ENCODE results near the gene CDKN2D. TPM values are rescaled to one million over a fixed set of nuclear protein-coding genes. Genes with fewer than 3 reads are reported as not detected.

Gene CDKN2D
- total RNA-seq, 1 donor from 2014 or later, result 10.1 TPM

DNA sequence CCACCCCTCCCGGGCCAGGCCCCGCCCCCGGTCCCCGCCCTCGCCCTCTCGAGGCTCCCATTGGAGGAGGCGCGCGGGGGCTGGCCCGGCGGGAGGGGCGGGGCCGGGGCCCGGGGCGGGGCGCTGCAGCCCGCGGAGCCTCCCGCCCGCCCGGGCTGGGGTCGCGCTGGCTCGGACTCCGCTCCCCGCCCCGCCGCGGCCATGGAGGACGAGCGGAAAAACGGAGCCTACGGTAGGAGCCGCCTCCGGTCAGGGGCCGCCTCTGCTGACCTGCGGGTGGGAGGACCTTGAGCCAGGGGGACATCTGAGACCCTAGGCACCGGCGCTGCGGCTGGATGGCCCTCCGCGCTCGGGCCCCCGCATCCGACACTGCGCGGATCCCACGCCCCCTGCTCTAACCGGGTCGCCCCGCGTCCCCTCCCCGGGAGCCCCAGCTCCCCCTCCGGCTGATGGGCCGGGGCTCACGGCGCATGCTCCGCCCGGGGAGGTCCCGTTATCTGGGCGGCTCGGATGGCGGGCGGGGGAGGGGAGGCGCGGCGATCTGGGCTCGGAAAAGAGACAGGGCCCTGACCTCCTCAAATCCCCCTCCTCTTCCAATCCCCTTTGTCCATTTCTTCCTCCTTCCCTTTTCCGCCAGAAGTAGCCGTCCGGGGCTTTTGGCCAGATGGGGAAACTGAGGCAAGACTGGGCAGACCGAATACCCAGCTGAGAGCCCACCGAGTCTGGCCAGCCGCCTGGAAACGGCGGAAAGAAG, 33.7 kb upstream of the CDKN2D start:
- TF ChIP-seq CTCF (IDR thresholded peaks at IDR 0.05), result no peak
- no peaks in the 10 kb centered on the region for H3K9me3 Mint-ChIP-seq
- DNase-seq (peak; percentile 86), ATAC-seq (ENCODE audit: low read depth) (peak; percentile 73)
- intact Hi-C loops (cut with micrococcal nuclease), result loop anchor here (1.0 to 2.0 kb wide), 4 partner anchors 36 to 232 kb away; partner anchors contain the start of gene KRI1
- H3K4me3 Mint-ChIP-seq, result peak overlapping the region; percentile 97
- H3K36me3 Mint-ChIP-seq (ENCODE audit: low read depth), result peaks cover 13% of the 10 kb centered on the region
- POLR2A ChIA-PET, result interaction anchor here (0.5 to 5.6 kb wide), 28 partner anchors 9 to 501 kb away, joined by 3 to 45 read pairs (median 5); partner anchors contain the start of genes CARM1, CDKN2D, DNM2 and ICAM1
- CTCF ChIA-PET, result interaction anchor here (6.0 to 6.6 kb wide), 2 partner anchors 21 to 43 kb away, joined by 40 to 42 read pairs; no protein-coding TSS in a partner anchor
- peaks cover 39% of the 10 kb centered on the region for H3K4me1 Mint-ChIP-seq
- no peaks in the 10 kb centered on the region for H3K27me3 Mint-ChIP-seq
- peak overlapping the region; percentile 98 for H3K27ac Mint-ChIP-seq

DNA sequence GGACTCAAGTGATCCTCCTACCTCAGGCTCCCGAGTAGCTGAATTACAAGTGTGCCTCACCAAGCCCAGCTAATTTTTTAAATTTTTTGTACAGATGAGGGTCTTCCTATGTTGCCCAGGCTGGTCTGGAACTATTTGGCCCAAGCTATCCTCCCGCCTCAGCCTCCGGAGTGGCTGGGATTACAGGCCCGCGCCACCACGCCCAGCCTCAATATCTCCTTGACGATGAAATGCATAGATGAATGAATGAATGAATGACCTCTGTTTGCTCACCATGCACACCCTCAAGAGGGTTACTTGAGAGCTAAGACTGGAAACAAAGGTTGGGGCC, 33.2 kb upstream of the CDKN2D start:
- ATAC-seq (ENCODE audit: low read depth), result no peak
- peaks cover 10% of the 10 kb centered on the region for H3K36me3 Mint-ChIP-seq (ENCODE audit: low read depth)
- H3K4me1 Mint-ChIP-seq, result peaks cover 36% of the 10 kb centered on the region
- no peak for DNase-seq
- no peaks in the 10 kb centered on the region for H3K27me3 Mint-ChIP-seq
- peak overlapping the region; percentile 63 for H3K4me3 Mint-ChIP-seq
- H3K27ac Mint-ChIP-seq, result peak overlapping the region; percentile 71
- ChIA-PET POLR2A (interaction anchor here (0.5 to 5.6 kb wide), 21 partner anchors 8 to 500 kb away, joined by 3 to 45 read pairs (median 6); partner anchors contain the start of genes CARM1, CDKN2D, DNM2 and ICAM1), CTCF (interaction anchor here (6.0 to 6.6 kb wide), 2 partner anchors 21 to 43 kb away, joined by 40 to 42 read pairs; no protein-coding TSS in a partner anchor)
- no peak for TF ChIP-seq CTCF (IDR thresholded peaks at IDR 0.05)
- no peaks in the 10 kb centered on the region for H3K9me3 Mint-ChIP-seq
- intact Hi-C loops (cut with micrococcal nuclease), result loop anchor here (1.0 to 2.0 kb wide), 2 partner anchors 36 to 233 kb away; partner anchors contain the start of gene KRI1

GRCh38 chr19:10600149-10600548, 31.4 kb upstream of the CDKN2D start:
- Mint-ChIP-seq H3K36me3 (ENCODE audit: low read depth) (peaks cover 10% of the 10 kb centered on the region), H3K4me3 (no peak overlapping the region), H3K27ac (peak overlapping the region; percentile 12), H3K9me3 (no peaks in the 10 kb centered on the region), H3K27me3 (no peaks in the 10 kb centered on the region), H3K4me1 (peaks cover 42% of the 10 kb centered on the region)
- POLR2A ChIA-PET, result interaction anchor here (0.5 to 1.0 kb wide), 3 partner anchors 10 to 96 kb away, joined by 3 to 6 read pairs (median 3); no protein-coding TSS in a partner anchor
- ATAC-seq (ENCODE audit: low read depth), result no peak
- no peak for TF ChIP-seq CTCF (IDR thresholded peaks at IDR 0.05)
- intact Hi-C loops (cut with micrococcal nuclease), result no loop called here
- no peak for DNase-seq
- CTCF ChIA-PET, result interaction anchor here (6.0 kb wide), 1 partner anchor 19 kb away, joined by 42 read pairs; no protein-coding TSS in a partner anchor

DNA sequence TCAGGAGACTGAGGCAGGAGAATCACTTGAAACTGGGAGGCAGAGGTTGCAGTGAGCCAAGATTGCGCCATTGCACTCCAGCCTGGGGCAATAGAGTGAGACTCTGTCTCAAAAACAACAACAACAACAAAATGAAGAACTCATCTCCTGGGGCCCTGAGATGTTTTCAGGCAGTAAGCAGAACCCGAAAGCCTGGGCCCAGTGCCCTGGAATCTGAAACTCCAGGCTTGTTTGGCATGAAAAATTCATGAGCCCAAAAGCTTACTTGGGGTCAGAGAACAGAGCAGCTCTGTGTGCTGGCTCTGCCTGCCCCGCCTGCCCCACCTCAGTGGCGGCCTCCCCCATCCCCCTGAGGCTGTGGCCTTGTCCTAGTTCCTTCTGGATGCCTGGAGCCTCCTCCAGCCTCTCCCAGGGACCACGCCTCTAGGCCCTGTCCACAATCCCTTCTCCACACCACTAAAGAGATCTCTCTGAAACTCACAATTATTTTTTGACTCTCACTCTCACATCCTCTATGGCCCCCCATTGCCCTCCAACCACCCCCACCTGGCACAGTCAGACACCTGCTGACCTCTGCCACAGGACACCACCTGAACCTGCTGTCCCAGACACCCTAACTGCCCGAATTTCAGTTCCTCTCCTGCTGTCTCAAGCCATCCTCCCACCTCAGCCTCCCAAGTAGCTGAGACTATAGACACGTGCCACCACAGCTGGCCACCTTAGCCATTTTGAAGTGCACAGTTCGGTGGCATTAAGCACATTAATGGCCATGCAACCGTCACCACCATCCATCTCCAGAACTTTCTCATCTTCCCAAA, 25.2 kb upstream of the CDKN2D start:
- ATAC-seq (ENCODE audit: low read depth) (peak; percentile 51), DNase-seq (no peak)
- Mint-ChIP-seq H3K36me3 (ENCODE audit: low read depth) (no peaks in the 10 kb centered on the region), H3K27me3 (no peaks in the 10 kb centered on the region), H3K4me1 (peaks cover 39% of the 10 kb centered on the region), H3K9me3 (no peaks in the 10 kb centered on the region), H3K4me3 (peak overlapping the region; percentile 58), H3K27ac (peak overlapping the region; percentile 74)
- ChIA-PET CTCF (interaction anchor here (1.0 to 2.4 kb wide), 4 partner anchors 11 to 191 kb away, joined by 3 to 13 read pairs (median 6); partner anchors contain the start of gene CDC37), POLR2A (interaction anchor here (0.6 to 4.4 kb wide), 2 partner anchors 10 to 24 kb away, joined by 3 to 36 read pairs; no protein-coding TSS in a partner anchor)
- intact Hi-C loops (cut with micrococcal nuclease), result no loop called here
- no peak for TF ChIP-seq CTCF (IDR thresholded peaks at IDR 0.05)
